ENCODE data around the gene HBZ.
"Not testable (repeated sequence)": the region's sequence is repeated elsewhere in the genome, so short reads cannot be mapped to it uniquely, and the experiment has no call there.

HBZ gene

GRCh38 chr16:180101-180675, 27.7 kb downstream of the HBZ start, which contains the start of gene HBQ1:
Gene HBQ1 (plus strand): TSS chr16:180459. CDS start chr16:180487, 28 bp downstream.
- DNase-seq = peak; percentile 54

DNA sequence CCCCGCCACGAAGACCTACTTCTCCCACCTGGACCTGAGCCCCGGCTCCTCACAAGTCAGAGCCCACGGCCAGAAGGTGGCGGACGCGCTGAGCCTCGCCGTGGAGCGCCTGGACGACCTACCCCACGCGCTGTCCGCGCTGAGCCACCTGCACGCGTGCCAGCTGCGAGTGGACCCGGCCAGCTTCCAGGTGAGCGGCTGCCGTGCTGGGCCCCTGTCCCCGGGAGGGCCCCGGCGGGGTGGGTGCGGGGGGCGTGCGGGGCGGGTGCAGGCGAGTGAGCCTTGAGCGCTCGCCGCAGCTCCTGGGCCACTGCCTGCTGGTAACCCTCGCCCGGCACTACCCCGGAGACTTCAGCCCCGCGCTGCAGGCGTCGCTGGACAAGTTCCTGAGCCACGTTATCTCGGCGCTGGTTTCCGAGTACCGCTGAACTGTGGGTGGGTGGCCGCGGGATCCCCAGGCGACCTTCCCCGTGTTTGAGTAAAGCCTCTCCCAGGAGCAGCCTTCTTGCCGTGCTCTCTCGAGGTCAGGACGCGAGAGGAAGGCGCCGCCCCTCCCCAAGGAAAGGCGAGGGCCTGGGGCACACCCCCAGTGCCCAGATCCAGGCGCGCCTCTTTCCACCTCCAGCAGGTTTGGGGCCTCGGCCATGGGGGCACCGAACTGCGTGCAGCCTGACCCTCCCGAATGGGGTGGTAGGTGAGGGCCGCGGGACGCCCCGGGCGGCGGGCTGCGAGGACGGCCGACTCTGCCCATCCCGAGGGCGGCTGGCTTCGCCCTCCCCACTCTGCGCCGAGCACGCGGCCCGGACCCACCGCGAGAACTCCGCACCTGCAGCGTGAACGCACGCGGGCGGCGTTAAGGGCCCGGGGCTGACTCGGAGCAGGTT, 28.5 kb downstream of the HBZ start:
- peak; percentile 91 for DNase-seq

DNA sequence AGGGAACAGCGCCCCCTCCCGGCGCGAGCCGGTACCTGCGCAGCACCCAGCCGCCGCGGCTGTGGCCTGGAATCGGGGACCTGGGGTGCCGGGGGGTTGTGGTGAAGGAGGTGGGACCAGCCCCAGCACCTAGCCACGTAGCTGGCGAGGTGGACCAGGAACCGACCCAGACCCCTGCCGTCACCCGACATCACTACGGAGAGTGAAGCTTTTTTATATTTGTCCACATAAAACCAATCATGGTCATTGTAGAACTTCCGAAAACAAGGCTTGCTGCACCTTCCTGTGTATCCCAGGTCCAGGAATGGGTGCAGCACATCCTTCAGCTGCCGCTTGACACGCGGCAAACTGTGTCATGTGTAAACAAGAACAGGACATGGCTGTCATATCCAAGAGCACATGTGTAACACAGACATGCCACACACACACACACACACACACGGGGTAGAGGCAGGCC, 29.1 kb downstream of the HBZ start:
- DNase-seq = no peak

GRCh38 chr16:183005-183404, 30.6 kb downstream of the HBZ start:
- no peak for DNase-seq

DNA sequence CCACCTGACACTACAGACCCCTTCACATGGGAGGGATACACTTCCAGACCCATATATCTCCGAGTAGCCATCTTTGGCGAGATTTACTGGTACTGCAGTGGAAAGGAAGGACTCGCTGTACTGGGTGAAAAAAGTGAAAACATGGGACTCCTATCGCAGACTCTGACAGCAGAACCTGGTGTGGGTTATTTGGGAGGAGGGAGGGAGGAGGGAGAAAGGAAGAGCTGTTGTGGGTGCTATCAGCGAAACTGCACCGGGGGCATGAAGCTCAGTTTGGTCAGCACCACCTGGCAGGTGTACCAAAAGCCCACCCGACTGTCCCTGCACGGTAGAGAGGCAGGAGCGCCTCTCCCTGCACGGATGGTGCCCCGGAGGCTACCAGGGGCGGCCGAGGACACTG, 32.8 kb downstream of the HBZ start:
- no peak for DNase-seq

- no peak for DNase-seq
These were observed 33.2 kb downstream of the HBZ start for GRCh38 chr16:185691-186090.

GRCh38 chr16:187330-187729, 34.9 kb downstream of the HBZ start:
- no peak for DNase-seq

DNA sequence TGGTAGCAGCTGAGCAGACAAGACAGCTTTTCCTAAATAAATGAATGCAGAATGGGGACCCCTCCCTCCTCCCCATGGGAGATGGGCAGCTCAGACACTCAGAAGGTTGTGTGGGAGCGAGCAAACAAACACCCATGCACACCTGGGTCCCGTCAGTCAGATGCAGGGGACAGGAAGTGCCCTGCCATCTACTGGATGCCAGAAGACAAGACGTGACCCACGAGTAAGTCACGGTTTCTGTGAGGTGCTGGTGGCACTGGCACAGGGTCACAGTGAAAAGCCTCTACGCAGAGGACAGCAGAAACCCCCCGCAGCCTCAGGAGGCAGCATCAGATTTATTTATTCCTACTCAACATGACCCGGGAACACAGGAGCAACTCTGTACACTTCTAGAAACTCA, 36.2 kb downstream of the HBZ start:
- DNase-seq = no peak

DNA sequence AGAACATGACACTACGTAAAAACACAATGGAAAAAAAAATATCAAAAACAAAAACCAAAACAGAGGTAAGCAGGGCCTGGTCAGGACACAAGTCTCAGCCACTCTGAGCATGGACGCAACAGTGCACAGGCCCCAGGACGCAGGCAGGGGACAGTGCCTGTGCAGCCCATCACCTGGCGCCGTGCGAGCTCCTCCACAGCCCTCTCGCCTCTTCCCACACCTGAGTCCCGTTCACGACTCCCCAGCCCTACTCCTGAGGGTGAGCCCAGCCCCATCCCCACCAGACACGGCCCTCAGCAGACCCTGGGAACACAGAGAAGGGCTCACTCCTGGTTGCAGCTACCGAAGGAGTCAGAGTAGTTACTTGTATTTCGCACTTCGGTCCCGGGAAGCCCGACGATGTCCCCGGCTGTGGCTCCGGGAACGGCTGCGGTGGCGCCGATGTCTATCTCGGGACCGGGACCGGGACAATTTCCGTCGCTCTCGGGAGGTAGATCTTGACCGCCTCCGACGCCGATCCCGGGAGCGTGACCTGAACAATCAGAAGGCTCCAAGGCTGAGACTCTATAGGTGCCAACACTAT, 37.3 kb downstream of the HBZ start:
- DNase-seq = no peak

GRCh38 chr16:191831-192230, 39.4 kb downstream of the HBZ start:
- no peak for DNase-seq

DNA sequence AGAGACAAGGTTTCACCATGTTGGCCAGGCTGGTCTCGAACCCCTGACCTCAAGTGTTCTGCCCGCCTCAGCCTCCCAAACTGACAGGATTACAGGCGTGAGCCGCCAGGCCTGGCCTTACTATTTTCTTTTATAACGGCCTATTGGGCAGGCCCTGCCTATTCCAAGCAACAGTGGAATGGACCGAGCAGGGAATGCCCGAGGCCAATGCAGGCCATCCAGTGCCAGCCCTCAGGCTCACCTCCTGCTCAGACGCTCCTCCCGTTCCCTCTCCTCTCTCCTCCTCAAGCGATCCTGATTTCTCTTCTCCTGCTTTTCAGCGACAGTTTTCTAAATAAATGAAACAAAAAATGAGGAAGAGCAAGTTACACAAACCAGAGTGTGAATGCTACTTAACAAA, 40.2 kb downstream of the HBZ start:
- DNase-seq = no peak

- DNase-seq = no peak
These were observed 41.0 kb downstream of the HBZ start for GRCh38 chr16:193441-193840.

GRCh38 chr16:194516-194915, 42.1 kb downstream of the HBZ start:
- DNase-seq = no peak

DNA sequence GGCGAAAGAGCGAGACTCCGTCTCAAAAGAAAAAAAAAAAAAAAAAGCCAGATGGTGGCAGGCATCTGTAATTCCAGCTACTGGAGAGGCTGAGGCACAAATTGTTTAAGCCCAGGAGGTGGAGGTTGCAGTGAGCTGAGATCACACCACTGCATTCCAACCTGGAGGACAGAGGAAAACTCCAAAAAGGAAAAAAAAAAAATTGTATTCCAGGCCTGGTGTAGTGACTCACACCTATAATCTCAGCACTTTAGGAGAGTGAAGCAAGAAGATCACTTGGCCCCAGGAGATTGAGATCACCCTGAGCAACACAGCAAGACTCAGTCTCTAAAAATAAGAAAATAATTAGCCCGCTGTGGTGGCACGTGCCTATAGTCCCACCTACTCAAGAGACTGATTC, 47.9 kb downstream of the HBZ start:
- DNase-seq = no peak

- no peak for DNase-seq
These were observed 50.8 kb downstream of the HBZ start for GRCh38 chr16:203246-203645.

DNA sequence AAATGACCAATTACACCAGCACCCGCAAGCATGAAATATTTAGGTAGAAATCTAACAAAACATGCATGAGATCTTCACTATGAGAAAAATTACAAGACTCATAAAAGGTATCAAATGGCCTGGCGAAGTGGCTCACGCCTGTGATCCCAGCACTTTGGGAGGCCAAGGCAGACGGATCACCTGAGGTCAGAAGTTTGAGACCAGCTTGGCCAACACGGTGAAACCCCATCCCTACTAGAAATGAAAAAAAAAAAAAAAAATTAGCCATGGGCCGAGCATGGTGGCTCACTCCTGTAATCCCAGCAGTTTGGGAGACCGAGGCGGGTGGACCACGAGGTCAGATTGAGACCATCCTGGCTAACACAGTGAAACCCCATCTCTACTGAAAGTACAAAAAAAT, 51.6 kb downstream of the HBZ start:
- not testable (repeated sequence) for DNase-seq
